ENCODE results near the gene ABCC5.

GRCh38 chr3:184059424-184059823 is 41.7 kb upstream of the ABCC5 start:
- TF ChIP-seq CTCF (IDR thresholded peaks at IDR 0.05) (no peak), POLR2AphosphoS5 (IDR thresholded peaks at IDR 0.05; ENCODE audit: insufficient read depth in 1 of 2, low read depth in 1 of 2) (no peak)

All from vagina (tissue), 2 donors.